Cardiac fibroblast (primary cell): ENCODE results near the gene ERICH6B.
A peak's percentile ranks its signal among the peaks of the same experiment; 100 is the strongest.

Experiments used
- DNase-seq, 2 donors: peaks; one replicate each; pipeline versions ENCODE4 v3.0.0 to v3.0.0-alpha.2; 2010; ENCODE audit warnings: low read depth in 2 of 2
- H3K4me3 ChIP-seq, 2 donors: replicated peaks in 1 of 2; 1 replicate in 1 of 2; 2 replicates in 1 of 2; pipeline ENCODE4 v1.5.1; 2011; ENCODE audit warnings: low read depth in 2 of 2, low read length in 2 of 2, mild to moderate bottlenecking in 2 of 2, moderate library complexity in 1 of 2
- TF ChIP-seq, protein P1 (sequence below): IDR thresholded peaks from one replicate; pipeline ENCODE4 v1.5.1; 2011; ENCODE audit warnings: low read depth, mild to moderate bottlenecking, low read length, inconsistent platforms

ERICH6B gene

DNA sequence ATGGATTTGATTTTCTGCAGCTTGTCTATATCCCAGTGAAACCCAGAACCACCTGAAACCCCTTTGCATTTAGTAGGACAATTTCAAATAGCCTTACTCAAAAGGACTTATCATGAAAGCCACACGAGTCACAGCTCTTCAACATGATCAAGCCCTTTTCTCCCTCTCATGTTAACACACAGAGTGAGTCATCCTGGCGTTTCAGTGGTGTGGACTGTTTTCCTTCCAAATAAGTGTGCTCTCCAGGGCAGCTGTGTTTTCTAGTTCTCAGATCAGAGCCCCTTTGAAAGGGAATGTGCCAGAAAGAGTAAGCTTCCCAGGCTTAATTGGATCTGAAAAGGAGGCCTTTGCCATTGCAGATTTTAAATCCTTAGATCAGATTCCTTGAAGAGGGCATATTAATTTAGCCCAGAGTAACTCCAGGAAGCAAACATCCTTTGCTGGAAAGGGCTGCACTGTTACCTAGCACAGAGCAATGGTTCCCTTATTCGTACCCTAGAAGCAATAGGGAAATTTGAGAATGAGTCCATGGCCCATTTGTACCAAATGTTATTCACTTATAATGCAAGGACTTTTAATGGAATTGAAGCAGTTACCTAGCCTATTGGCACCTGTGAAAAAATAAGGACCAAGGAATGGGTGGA, 51.3 kb downstream of the ERICH6B start:
- TF ChIP-seq, protein P1, sequence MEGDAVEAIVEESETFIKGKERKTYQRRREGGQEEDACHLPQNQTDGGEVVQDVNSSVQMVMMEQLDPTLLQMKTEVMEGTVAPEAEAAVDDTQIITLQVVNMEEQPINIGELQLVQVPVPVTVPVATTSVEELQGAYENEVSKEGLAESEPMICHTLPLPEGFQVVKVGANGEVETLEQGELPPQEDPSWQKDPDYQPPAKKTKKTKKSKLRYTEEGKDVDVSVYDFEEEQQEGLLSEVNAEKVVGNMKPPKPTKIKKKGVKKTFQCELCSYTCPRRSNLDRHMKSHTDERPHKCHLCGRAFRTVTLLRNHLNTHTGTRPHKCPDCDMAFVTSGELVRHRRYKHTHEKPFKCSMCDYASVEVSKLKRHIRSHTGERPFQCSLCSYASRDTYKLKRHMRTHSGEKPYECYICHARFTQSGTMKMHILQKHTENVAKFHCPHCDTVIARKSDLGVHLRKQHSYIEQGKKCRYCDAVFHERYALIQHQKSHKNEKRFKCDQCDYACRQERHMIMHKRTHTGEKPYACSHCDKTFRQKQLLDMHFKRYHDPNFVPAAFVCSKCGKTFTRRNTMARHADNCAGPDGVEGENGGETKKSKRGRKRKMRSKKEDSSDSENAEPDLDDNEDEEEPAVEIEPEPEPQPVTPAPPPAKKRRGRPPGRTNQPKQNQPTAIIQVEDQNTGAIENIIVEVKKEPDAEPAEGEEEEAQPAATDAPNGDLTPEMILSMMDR = no peak
- no peak overlapping the region for H3K4me3 ChIP-seq
- peak; percentile 45 to 66 for DNase-seq

DNA sequence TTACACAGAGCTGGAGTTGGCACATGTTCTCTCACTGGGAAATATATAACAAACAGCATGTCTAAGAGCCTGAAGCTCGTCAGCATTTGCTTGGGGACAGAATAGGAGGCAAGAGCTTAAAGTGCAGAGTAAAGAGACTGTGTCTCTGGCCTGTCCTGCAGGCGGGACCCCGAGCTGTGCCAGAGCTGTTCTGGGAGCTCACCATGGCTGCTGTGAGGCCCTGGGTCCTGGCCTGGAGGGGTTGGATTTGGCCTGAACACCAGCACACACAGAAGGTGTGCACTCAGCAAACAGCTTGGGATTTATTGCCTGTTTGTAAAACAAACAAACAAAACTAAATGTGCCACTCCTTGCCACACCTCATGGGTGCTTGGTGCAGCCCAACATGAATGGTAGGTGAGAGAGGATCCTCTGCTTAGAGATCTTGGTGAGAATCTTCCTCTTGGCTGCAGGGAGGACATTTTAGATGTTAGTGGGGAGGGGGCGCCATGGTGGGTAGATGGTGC, 60.9 kb downstream of the ERICH6B start:
- H3K4me3 ChIP-seq = no peak overlapping the region
- TF ChIP-seq, protein P1 = no peak
- DNase-seq = no peak

DNA sequence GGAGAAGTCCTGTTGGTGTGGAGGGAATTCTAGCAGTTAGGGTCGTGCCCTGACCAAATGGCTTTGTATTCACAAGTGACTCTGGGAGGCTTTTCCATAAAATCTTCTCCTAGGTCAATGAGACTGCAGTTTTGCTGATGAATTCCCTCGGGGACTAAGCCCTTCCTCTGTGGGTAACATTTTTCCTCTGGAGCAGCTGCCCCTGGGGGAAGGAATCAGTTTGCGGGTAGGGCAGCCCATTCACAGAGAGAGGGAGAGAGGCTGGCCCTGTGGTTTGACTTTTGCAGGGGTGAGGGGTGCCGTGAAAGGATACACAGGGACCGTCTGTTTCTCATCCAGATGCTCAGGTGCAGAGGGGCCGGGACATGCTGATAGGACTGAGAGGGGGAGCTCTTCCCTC, 67.3 kb downstream of the ERICH6B start:
- TF ChIP-seq, protein P1 = no peak
- no peak overlapping the region for H3K4me3 ChIP-seq
- no peak for DNase-seq

DNA sequence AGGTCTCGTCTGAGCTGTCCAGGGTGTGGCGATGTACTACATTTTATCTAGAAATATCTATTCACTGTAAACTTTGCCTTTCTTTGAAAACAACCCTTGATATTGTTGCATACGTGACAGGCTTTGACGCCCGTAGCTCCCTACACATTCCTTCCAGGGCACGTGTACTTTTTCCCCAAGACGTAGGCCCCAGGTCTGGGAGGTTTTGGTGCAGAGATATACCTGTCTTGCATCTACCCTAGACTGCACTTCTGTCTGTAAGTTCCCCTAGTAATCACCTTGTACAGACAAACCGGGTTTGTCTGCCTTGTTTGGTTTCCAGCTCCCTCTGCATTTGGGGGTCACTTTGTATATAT, 69.2 kb downstream of the ERICH6B start:
- TF ChIP-seq, protein P1 = no peak
- DNase-seq = no peak
- no peak overlapping the region for H3K4me3 ChIP-seq

DNA sequence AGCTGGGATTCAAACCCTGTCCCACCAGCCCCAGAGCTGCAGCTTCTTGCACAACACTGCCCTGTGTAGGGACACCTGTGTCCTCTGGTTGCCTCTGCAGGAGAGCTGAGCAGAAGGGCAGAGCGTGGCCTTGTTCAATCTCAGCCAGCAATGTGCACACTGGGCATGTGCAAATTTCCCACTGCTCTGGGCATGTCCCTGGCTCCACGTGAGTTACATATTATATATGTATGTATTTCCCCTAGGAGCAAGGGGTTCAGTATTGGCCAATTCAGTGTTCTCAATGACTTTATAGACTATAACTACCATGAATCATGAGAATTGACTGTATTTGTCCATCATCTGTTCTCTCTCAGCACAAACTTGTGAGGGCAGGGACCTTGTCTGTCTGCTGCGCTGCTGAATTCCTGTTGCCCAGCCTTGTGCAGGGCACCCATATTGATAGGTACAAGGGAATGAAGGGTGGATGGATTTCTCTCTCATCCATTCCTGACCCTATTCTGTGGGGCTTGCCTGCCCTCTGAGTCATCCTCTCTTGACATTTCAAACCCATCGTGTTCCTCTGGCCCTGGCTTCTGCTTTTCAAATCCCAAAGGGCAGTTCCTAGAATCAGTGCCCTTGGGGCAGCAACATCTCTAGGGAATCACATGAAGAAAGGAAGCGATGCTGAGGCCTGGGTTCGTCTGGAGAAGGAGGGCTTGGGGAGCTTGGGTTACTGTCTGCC, 69.7 kb downstream of the ERICH6B start:
- no peak for DNase-seq
- TF ChIP-seq, protein P1 = no peak
- no peak overlapping the region for H3K4me3 ChIP-seq

DNA sequence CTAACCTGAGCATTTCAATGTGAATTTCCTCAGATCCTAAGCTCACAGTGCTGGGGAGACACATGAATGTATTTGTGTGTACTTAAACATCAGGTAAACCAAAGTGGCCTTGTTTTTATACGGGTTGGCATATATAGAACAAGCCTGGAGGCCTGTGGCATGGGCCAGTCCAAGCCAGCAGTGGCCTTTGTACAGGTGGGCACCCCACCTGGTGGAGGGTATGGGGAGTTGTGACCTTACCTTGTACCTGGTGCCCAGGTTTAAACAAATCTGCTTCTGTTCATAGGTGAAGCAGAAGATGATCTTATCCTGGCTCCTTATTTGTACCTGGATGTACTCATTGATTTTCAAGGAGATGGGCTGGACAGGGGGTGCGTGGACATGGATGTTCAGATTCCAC, 71.0 kb downstream of the ERICH6B start:
- H3K4me3 ChIP-seq = no peak overlapping the region
- TF ChIP-seq, protein P1 = no peak
- no peak for DNase-seq
